ENCODE measurements around the gene KATNB1. TPM values are rescaled to one million over a fixed set of nuclear protein-coding genes. Genes with fewer than 3 reads are reported as not detected.

The KATNB1 gene
- polyA plus RNA-seq, 1 experiment, result 10.7 TPM

DNA sequence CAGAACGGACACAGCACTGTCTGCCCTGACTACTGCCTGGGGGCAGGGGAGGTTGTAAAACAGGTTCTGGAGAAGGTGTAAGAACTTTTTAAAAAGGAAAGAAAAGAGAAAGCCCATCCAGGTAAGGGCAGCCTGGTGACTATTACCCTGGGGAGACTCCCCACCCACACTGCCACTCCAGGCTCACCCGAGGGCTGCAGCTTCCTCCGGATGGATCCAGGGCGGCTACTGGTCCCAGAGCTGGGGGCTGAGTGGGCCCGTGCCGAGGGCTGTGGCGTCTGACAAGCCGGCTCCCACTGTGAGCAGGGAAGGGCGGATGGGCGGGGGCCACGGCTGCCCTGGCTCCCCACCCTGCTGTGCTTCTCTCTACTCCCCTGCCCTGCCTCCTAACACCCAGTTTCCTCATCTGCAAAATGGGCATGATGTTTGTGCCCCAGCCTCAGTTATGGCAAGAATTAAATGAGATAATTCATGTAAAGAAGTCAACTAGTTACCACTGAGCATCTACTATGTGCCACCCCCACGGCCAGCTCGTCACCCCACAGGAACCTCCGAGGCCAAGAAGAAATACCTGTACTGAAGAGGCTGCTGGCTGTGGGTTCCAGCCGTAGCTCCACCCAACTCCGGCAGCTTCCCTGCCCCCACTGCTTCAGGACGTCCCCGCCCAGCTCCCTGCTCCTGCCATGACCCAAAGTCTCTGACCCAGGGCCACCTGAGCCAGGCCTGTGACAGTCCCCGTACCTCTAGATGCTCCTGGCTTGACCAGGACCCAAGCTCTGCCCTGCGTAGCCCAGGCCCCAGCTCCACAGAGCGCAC, 24.2 kb downstream of the KATNB1 start:
- H3K4me3 ChIP-seq (ENCODE audit: low read depth, low read length), result no peak overlapping the region
- H3K27ac ChIP-seq (ENCODE audit: low read depth, low read length), result no peak overlapping the region
- no peak for DNase-seq (ENCODE audit: low read depth, low spot score)
- CTCF ChIA-PET, result interaction anchor here (1.0 to 1.2 kb wide), 2 partner anchors 104 to 147 kb away, joined by 4 to 8 read pairs; no protein-coding TSS in a partner anchor
- no peaks in the 10 kb centered on the region; the same call in 1 of the 2 replicates for H3K9me3 ChIP-seq (ENCODE audit: control insufficient read depth, insufficient read depth, low read length)
- TF ChIP-seq, protein P1, sequence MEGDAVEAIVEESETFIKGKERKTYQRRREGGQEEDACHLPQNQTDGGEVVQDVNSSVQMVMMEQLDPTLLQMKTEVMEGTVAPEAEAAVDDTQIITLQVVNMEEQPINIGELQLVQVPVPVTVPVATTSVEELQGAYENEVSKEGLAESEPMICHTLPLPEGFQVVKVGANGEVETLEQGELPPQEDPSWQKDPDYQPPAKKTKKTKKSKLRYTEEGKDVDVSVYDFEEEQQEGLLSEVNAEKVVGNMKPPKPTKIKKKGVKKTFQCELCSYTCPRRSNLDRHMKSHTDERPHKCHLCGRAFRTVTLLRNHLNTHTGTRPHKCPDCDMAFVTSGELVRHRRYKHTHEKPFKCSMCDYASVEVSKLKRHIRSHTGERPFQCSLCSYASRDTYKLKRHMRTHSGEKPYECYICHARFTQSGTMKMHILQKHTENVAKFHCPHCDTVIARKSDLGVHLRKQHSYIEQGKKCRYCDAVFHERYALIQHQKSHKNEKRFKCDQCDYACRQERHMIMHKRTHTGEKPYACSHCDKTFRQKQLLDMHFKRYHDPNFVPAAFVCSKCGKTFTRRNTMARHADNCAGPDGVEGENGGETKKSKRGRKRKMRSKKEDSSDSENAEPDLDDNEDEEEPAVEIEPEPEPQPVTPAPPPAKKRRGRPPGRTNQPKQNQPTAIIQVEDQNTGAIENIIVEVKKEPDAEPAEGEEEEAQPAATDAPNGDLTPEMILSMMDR (IDR thresholded peaks at IDR 0.05; ENCODE audit: low read depth, low read length), result no peak
- POLR2A ChIA-PET, result no interaction called here
- H3K27me3 ChIP-seq (ENCODE audit: control insufficient read depth, insufficient read depth, low read length), result no peaks in the 10 kb centered on the region

DNA sequence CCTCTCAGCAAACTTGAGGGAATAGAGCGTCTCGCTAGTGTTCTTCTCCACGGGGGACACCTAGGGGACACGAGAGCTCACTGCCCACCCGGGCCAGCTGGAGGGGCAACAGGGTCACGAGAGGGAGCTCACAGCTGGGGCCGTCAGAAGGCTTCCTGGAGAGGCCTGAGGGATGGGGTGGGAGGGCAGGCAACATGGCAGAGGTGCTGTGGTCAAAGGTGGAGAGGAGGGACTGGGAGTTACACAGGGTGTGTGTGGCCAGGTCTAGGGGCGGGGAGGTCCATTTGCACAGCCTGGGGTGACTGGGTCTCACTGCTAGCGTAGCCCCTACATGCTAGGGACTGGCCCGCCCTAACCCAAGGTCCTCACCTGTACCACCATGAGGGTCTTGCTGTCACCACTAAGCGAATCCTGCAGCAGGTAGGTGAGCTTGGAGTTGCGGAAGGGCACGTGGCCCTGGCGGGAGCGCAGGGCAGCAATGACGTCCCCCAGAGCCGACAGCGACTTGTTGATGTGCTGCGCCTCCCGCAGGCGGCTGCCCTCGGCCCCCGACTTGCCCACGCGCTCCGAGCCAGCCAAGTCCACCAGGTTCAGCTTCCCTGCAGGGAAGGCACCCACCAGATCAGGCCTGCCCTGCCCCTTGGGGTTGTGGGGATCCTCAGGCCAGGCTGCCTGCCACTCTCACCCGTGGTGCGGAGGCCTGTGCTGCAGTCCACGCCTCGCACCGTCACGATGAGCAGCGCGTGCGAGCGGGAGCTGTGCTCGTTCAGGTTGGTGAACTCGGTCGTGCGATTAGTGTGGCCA, 25.0 kb downstream of the KATNB1 start:
- ChIA-PET POLR2A (no interaction called here), CTCF (interaction anchor here (1.0 to 1.2 kb wide), 2 partner anchors 103 to 146 kb away, joined by 4 to 8 read pairs; no protein-coding TSS in a partner anchor)
- no peak for DNase-seq (ENCODE audit: low read depth, low spot score)
- H3K4me3 ChIP-seq (ENCODE audit: low read depth, low read length), result no peak overlapping the region
- H3K27ac ChIP-seq (ENCODE audit: low read depth, low read length), result no peak overlapping the region
- H3K9me3 ChIP-seq (ENCODE audit: control insufficient read depth, insufficient read depth, low read length), result no peaks in the 10 kb centered on the region; the same call in 1 of the 2 replicates
- TF ChIP-seq, protein P1 (IDR thresholded peaks at IDR 0.05; ENCODE audit: low read depth, low read length), result no peak
- H3K27me3 ChIP-seq (ENCODE audit: control insufficient read depth, insufficient read depth, low read length), result no peaks in the 10 kb centered on the region

DNA sequence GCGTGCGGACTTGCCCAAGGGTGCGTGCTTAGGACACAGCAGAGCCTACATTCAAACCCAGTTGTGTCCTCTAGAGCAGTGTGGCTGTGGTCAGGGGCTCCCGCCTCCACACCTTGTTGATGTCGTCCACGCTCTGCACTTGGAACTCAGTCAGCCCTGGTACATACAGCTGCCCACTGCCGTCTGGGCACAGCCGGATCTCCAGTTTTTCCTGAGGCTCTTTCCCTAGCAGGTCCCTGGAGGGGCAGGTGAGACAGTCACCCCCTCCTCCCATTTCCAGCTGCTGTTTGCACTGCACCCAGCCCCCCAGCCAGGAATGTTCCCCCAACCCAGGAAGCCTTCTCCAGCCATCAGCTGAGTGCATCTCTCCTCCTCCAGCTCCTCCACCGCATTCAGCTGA, 25.7 kb downstream of the KATNB1 start:
- ChIA-PET CTCF (no interaction called here), POLR2A (no interaction called here)

DNA sequence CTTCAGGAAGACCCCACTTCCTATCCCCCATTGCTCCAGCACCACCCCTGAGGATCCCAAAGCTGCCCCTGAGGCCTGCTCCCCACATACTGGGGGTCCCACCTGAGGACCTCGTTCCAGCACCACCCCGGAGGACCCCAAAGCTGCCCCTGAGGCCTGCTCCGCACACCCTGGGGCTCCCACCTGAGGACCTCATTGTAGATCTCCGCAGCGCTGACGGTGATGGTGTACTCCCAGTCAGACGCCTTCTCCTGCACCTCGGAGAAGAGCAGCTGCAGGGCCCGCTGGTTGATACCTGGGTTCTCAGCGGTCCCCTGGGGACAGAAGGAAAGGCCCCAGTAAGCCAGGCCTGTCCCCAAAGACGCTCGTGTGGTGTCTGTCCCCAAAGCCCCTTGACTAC, 26.4 kb downstream of the KATNB1 start:
- CTCF ChIA-PET, result interaction anchor here (0.7 kb wide), 1 partner anchor 186 kb away, joined by 3 read pairs; no protein-coding TSS in a partner anchor
- Histone ChIP-seq H3K27me3 (ENCODE audit: control insufficient read depth, insufficient read depth, low read length) (no peaks in the 10 kb centered on the region), H3K27ac (ENCODE audit: low read depth, low read length) (no peak overlapping the region), H3K4me3 (ENCODE audit: low read depth, low read length) (no peak overlapping the region), H3K9me3 (ENCODE audit: control insufficient read depth, insufficient read depth, low read length) (no peaks in the 10 kb centered on the region; the same call in 1 of the 2 replicates)
- TF ChIP-seq, protein P1 (IDR thresholded peaks at IDR 0.05; ENCODE audit: low read depth, low read length), result no peak
- DNase-seq (ENCODE audit: low read depth, low spot score), result no peak
- POLR2A ChIA-PET, result no interaction called here

More for the DNA sequence above, 25.7 kb downstream of the KATNB1 start:
- Histone ChIP-seq H3K4me3 (ENCODE audit: low read depth, low read length) (no peak overlapping the region), H3K27ac (ENCODE audit: low read depth, low read length) (no peak overlapping the region), H3K9me3 (ENCODE audit: control insufficient read depth, insufficient read depth, low read length) (no peaks in the 10 kb centered on the region; the same call in 1 of the 2 replicates), H3K27me3 (ENCODE audit: control insufficient read depth, insufficient read depth, low read length) (no peaks in the 10 kb centered on the region)
- TF ChIP-seq, protein P1 (IDR thresholded peaks at IDR 0.05; ENCODE audit: low read depth, low read length), result no peak
- no peak for DNase-seq (ENCODE audit: low read depth, low spot score)
